GM19397 (cell line): Measurements from ENCODE around the gene RAB27A.
"Not testable (repeated sequence)": the region's sequence is repeated elsewhere in the genome, so short reads cannot be mapped to it uniquely, and the experiment has no call there.

ENCODE experiments used
- ATAC-seq: cut with Tn5 transposase; IDR thresholded peaks from one replicate; pipeline ENCODE4 v1.9.1; 2021; ENCODE audit warnings: mild to moderate bottlenecking, moderate library complexity; ENCODE audit not compliant: unreplicated experiment

The RAB27A gene

DNA sequence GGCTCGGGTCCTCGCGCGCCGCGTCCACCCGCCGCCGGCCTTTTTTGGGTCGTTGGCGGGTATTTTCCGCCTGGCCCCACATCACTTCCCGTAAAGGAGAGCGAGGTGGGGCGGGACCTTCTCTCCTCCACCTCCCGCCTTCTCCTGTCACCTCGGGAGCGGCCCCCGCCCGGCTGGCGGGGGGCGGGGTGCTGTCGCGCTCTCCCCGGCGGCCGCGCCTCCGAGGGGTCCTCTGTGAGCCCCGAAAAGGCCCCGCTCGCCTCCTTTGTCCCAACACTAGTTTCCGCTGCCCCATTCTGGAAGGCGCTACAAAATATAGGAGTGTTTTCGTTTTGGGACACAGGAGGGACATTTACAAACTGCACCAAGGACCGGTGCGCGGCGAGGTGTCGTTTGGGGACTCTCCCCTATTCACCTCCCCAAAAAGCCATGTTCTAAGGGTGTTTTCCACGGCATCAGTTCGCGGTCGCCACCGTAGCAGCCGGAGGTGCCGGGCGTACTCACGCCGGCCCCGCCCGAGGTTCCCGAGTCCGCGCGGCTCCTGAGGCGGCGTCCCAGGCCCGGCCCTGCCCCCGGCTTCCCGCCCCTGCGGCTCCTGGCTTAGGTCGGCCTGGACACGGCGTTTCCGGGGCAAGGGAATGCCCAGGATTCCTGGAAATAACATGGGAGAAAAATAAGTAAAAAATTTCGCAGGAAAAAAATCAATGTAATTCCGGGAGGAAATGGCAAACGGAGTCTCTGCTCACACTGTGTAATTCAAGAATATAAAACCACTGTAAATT, at the start of gene RAB27A:
RAB27A (minus strand) TSS at position 68 of the 782 bp plus-strand sequence. CDS start 54,879 bp downstream, outside the sequence.
- ATAC-seq = peak; percentile 65

GRCh38 chr15:55337160-55337559, 47.5 kb upstream of the RAB27A start:
- no peak for ATAC-seq

DNA sequence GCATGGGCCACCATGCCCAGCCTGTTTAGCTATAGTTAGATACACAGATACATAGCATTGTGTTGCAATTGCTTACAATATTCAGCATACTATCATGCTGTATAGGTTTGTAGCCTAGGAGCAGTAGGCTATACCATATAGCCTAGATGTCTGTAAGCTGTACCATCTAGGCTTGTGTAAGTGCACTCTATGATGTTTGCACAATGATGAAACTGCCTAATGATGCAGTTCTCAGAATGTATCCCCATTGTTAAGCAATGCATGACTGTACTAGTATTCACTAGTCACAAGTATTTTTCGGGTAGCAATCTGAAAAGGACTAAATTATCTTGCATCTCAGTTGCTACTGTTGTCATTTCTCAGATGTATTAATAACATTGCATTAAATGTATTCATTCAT, 45.4 kb upstream of the RAB27A start:
- ATAC-seq = no peak

- no peak for ATAC-seq
Measured at GRCh38 chr15:55334371-55334770, 44.8 kb upstream of the RAB27A start.

GRCh38 chr15:55327387-55327786, 37.8 kb upstream of the RAB27A start:
- no peak for ATAC-seq

GRCh38 chr15:55322467-55322866, 32.9 kb upstream of the RAB27A start:
- ATAC-seq = no peak

- ATAC-seq = no peak
Measured at GRCh38 chr15:55320963-55321362, 31.4 kb upstream of the RAB27A start.

GRCh38 chr15:55320238-55320550, 30.6 kb upstream of the RAB27A start:
- ATAC-seq = no peak

DNA sequence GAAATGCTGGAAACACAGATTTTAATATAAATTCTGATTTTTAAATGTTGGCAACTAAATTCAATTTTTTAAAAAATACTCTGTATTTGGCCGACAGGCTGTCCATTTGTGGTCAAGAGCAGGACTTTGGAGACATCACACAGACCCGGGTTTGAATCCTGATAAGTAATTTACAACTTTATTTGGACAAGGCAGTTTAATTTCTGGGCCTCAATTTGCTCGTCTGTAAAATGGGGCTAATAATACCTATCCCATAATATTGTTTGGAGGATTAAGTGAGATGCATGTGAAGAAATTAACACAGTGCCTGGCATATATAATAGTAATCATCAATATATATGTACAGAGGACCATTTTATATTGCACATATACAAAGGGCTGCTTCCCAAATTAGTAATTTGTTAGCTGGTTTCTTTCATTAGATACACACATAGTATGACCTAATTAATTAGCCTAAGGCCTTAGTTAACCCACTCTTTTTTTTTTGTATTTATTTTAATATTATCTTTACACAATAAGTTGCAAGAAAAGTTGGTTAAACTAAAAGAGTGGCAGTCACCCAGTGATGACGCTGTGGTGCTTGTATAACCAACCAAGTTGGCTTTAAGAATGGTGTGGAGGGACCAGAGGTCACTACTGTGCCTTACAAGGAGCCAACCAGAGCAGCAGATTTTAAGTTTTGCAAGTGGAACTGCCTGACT, 30.1 kb upstream of the RAB27A start:
- no peak for ATAC-seq

- ATAC-seq = peak; percentile 93
Measured at GRCh38 chr15:55318588-55319494, 29.2 kb upstream of the RAB27A start, which contains the start of the genes PIGB and PIGBOS1. PIGB (plus strand) TSS chr15:55319222; CDS start chr15:55319251, 29 bp downstream. PIGBOS1 (minus strand) TSS chr15:55319123; CDS start chr15:55317792, 1,331 bp downstream.

- ATAC-seq = not testable (repeated sequence)
Measured at GRCh38 chr15:55302801-55303200, 13.2 kb upstream of the RAB27A start.

- no peak for ATAC-seq
Measured at GRCh38 chr15:55297315-55297714, 7.7 kb upstream of the RAB27A start.

- ATAC-seq = peak; percentile 71
Measured at GRCh38 chr15:55290528-55291057, 980 bp upstream of the RAB27A start.

- ATAC-seq = peak; percentile 34
Measured at GRCh38 chr15:55289011-55289745, 435 bp downstream of the RAB27A start.

- ATAC-seq = no peak
Measured at GRCh38 chr15:55288006-55288717, 1.5 kb downstream of the RAB27A start.

- not testable (repeated sequence) for ATAC-seq
Measured at GRCh38 chr15:55286442-55287189, 3.0 kb downstream of the RAB27A start.

GRCh38 chr15:55284426-55284825, 5.2 kb downstream of the RAB27A start:
- ATAC-seq = no peak

- no peak for ATAC-seq
Measured at GRCh38 chr15:55283379-55284147, 6.0 kb downstream of the RAB27A start.
